GM19239 (cell line): ENCODE results near the gene GDI2.
"Not testable (repeated sequence)": the region's sequence is repeated elsewhere in the genome, so short reads cannot be mapped to it uniquely, and the experiment has no call there.

Experiments
- DNase-seq: peaks from one replicate; pipeline ENCODE4 v3.0.0; 2011; ENCODE audit warnings: low spot score; ENCODE audit not compliant: insufficient read length
- FAIRE-seq: peaks from 2 replicates; lab custom pipeline; 2011; peaks lifted over from hg19 to GRCh38; lab: Jason Lieb, UNC

The GDI2 gene

GRCh38 chr10:5829267-5829666 lies 16.0 kb upstream of the GDI2 start:
- FAIRE-seq (no peak), DNase-seq (no peak)

GRCh38 chr10:5828725-5829124 lies 15.5 kb upstream of the GDI2 start:
- FAIRE-seq (no peak), DNase-seq (no peak)

GRCh38 chr10:5827841-5828240 lies 14.6 kb upstream of the GDI2 start:
- no peak for FAIRE-seq

GRCh38 chr10:5826511-5826910 lies 13.3 kb upstream of the GDI2 start:
- not testable (repeated sequence) for DNase-seq, FAIRE-seq

More at GRCh38 chr10:5827841-5828240, 14.6 kb upstream of the GDI2 start:
- no peak for DNase-seq

- FAIRE-seq (peak; percentile 93), DNase-seq (no peak)
Observed at GRCh38 chr10:5818894-5819293, 5.7 kb upstream of the GDI2 start.

GRCh38 chr10:5818048-5818331 lies 4.8 kb upstream of the GDI2 start:
- no peak for FAIRE-seq
- DNase-seq, result no peak

GRCh38 chr10:5817322-5818047 lies 4.3 kb upstream of the GDI2 start:
- no peak for DNase-seq
- peak; percentile 84 for FAIRE-seq

GRCh38 chr10:5816170-5816569 lies 2.9 kb upstream of the GDI2 start:
- FAIRE-seq, result peak; percentile 82
- DNase-seq, result no peak

- DNase-seq, result no peak
- no peak for FAIRE-seq
Observed at GRCh38 chr10:5814110-5815107, 1.2 kb upstream of the GDI2 start.

GRCh38 chr10:5813091-5813340 lies 218 bp downstream of the GDI2 start:
- FAIRE-seq, result no peak
- DNase-seq, result no peak

GRCh38 chr10:5812283-5813090 lies 747 bp downstream of the GDI2 start:
- FAIRE-seq (peak; percentile 18), DNase-seq (no peak)

- DNase-seq (no peak), FAIRE-seq (no peak)
Observed at GRCh38 chr10:5811387-5811821, 1.8 kb downstream of the GDI2 start.

- FAIRE-seq, result no peak
- DNase-seq, result no peak
Observed at GRCh38 chr10:5810225-5810624, 3.0 kb downstream of the GDI2 start.

- DNase-seq (no peak), FAIRE-seq (peak; percentile 76)
Observed at GRCh38 chr10:5809527-5810154, 3.6 kb downstream of the GDI2 start.

GRCh38 chr10:5808783-5809392 lies 4.3 kb downstream of the GDI2 start:
- not testable (repeated sequence) for DNase-seq, FAIRE-seq

GRCh38 chr10:5806745-5807144 lies 6.5 kb downstream of the GDI2 start:
- DNase-seq, result no peak
- peak; percentile 33 for FAIRE-seq

- no peak for DNase-seq
- FAIRE-seq, result no peak
Observed at GRCh38 chr10:5805711-5806110, 7.5 kb downstream of the GDI2 start.

GRCh38 chr10:5805260-5805659 lies 8.0 kb downstream of the GDI2 start:
- DNase-seq (no peak), FAIRE-seq (no peak)

GRCh38 chr10:5804386-5804785 lies 8.8 kb downstream of the GDI2 start:
- FAIRE-seq, result no peak
- DNase-seq, result no peak

GRCh38 chr10:5800782-5801181 lies 12.5 kb downstream of the GDI2 start:
- DNase-seq (no peak), FAIRE-seq (no peak)
